C1 segment of cervical spinal cord (tissue), 14 donors: ENCODE data around the gene XRN2.

Experiments used
- DNase-seq, 14 donors: peaks; one replicate each; lab custom pipeline; 2025; lab: John Stamatoyannopoulos, UW

Gene XRN2

DNA sequence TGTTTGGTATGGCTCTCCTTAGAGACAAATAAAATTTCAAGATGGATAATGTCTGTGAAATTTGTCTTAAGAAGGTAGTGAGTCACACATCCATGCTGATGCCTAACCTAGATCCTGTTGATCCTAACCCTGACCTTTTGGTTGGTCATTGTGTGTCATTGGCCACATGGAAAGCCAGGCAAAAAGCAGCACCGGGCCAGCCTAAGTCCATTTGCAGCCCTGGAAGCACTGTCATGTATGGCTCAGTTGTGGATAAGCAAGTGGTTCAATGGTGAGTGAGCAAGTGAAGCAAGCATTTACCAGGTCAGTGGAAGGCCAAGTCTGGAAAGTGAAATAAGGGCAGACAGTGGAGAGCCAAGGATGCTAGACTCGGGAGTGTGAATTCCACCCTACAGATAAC lies 12.1 kb upstream of the XRN2 start:
- no peak for DNase-seq

DNA sequence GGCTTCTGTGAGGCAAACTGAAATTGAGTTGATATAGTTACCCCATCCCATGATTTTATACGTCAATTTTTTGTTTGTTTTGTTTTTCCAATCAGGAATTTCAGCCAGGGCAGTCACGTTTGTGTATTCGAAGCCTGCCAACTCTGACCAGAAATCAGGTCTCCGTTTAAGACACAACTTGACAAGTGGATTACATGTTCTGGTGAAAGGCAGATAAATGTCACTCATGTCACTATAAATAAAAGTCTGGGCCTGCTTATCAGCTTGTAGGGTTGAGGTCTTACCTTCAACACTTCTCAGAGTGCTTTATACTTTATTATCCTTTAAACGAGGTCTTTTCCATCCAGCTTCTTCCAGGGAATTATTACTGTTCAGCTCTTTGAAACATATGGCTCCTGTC lies 8.4 kb upstream of the XRN2 start:
- no peak for DNase-seq

DNA sequence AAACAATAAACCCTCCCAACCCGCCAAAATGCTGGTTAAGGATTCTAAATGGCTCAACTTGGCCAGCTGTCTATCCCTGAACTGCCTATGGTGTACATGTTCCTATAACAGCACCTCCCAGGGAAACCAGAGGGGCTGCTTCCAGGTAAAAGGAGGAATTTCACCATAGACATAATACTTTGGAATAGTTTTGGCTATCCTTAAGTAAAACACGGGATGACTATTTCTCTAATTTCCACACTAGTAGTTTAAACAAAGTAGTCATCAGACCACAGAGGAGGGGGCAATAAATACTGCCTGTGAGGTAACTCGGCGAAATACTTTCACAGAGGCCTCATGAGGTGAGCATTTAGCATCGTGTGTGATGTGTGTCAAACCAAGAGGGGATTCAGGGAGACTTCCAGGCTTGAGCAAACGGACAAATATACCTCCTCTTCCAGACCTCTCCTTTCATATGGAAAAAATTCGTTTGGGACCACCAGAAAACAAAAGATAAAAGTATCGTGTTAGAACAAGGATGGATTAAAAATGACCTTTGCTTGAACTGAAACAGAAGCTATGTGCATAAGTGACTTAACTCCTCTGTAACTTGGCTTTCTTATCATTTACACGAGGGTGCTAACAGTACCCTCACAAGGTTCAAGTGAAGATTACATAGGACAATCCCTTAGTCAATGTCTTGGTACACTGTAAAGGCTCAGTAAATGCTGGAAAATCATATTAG lies 1.0 kb upstream of the XRN2 start:
- DNase-seq = no peak

DNA sequence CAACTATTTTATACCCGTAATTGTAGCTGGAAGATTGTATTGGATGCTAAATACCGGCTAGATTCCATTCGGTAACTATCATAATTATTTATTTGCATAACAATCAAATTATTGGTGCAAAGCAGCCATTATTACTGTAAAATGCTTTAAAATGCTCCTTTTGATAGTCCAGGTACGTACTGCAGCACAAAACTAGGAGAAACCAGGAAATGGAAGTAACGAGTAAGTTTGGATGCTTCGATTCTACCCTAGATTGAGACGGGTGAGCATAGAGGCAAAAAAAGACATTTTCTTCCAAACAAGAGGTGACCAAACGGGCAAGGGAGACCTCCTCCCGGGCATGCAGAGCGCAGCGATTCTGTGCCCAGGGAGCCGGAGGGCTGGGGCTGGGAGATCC lies 469 bp upstream of the XRN2 start:
- DNase-seq = no peak

DNA sequence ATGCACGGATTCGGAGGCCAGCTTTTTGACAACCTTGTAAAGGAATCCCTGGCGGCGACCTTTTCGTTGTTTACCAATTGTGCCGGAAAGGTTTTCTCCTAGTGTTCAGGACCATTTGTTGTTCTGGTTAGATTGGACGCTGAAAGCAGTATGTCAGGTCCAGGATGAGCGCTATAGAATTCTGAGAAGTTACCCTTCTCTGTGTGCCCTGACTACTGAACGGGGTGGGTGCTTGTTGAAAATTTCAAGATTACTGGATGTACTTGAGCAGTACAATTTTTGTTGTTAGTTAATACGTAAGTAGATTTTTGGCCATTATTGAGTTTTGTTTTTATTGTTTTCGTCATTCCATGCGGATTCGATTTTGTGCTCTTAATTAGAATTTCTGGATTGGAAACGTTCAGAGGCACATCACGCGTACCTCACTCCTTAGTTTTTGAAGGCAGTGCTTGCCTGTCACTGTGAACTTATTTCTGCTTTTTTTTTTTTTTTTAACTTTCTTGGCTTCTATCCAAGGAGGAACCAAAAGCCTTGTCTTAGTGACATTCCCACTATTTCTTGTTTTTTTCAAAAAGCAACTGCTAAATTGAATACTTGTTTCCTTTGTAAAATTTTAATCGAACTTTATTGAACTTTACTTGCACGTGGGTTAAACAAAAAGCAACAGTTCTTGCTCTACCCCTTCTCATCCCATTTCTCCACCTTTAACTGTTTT lies 898 bp downstream of the XRN2 start:
- no peak for DNase-seq

DNA sequence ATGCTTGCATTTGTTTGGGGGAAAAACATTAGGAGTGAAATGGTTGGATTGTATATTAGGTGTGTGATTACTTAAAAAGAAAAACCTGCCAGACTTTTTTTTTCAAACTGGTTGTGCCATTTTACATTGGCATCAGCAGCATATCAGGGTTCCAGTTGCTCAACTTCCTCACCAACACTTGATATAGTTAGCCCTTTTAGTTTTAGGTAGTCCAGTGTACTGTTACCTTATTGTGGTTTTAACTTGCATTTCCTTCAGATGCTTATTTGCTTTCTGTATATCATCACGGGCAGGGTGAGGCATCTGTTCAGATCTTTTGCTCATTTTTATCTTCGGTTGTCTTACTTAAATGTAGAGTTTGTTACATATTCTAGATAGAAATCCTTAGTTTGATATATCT lies 5.2 kb downstream of the XRN2 start:
- DNase-seq = no peak

DNA sequence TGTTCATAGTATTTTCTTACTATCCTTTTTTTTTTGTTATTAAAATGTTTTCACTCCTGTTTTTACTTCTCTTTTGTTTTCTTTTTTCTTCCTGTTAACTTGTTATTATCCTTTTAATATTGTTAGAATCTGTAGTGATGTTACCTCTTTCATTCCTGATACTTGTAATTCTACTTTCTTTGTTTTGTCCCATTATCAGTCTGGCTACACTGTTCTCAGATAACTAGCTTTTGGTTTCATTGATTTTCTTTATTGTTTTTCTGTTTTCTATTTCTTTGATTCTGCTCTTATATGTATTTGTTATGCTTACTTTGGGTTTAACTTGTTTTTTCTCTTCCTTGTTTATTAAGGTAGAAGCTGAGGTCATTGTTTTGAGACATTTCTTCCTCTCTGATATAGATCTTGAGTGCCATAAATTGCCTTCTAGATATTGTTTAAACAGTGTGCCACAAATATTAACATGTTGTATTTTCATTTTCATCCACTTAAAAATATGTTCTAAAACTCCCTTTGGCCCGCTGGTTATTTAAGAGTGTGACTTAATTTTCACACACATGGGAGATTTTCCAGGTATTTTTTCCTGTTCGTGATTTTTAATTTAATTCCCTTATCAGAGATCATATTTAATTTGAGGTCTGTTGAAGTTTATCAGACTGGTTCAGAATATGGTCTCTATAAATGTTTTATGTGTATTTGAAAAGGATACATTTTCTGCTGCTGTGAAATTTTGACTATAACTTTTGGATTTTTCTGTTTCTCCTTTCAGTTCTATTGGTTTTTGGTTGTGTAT lies 6.7 kb downstream of the XRN2 start:
- DNase-seq = no peak

DNA sequence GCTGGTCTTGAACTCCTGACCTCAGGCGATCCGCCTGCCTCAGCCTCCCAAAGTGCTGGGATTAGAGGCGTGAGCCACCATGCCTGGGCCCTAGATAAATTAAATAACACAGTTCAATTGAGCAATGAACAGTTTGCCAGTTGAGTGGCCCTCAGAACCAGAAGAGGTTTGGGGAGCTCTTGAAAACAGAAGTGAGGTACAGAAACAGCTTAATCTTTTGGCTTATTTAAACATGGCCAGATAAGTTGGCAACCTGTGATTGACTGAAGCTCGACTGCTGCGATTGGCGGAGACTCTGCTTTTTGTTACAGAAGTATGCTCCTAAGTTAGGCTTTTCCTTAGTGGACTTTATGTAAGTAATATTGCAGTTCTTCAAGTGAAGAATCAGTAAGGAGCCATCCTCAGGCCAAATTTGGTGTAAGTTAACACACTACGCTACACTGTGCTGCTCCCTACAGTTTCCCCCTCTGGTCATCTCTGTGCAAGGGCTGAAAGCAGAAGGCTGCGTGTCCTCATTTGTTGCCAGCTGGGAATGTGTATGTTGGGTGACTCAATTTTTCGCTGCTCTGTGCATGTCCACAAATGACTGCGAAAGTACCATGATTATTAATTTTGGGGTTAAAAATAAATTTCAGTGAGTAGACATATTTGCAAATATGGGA lies 9.8 kb downstream of the XRN2 start:
- DNase-seq = no peak

DNA sequence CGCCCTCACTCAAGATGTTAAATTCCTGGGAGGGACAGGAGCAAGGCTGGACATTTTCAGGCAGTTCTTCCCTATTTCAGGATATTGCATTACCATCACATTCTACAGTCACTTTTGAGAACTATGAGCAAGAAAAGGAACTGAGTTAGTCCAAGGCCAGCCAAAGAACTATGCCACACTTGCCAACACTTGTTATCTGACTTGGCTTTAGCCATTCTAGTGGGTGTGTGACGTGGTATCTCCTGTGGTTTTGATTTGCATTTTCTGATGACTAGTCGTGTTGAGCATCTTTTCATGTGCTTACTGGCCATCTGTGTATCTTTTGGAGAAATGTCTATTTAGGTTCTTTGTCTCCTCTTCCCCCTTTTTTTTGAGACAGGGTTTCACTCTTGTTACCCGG lies 12.0 kb downstream of the XRN2 start:
- DNase-seq = no peak

DNA sequence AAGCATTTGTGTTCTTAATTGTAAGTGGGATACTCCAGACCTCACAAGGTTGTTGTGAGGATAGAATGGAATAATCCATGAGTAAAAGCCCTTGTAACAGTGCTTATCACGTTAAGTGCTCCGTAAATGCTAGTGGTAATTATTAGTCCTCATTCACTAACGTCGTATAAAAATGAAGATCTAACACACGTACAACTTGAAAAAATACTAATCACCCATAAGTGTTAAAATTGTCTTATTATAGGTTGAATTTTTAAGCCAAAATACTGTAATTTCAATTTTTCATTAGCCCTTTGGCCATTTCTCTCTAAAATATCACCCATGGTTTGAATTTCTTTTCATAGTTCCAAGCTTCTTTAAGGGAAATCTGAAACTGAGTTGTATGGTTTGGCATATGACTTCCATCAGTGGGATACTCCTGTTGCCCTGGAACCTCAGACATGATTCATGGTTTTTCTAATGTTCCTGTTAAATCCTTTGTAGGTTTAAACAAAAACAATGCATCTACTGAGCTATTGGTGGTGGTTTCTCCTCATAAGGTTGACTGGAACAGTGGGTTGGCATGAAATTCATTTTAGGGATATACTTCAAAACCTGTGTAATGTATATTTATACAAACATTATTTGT lies 19.1 kb downstream of the XRN2 start:
- DNase-seq = no peak

DNA sequence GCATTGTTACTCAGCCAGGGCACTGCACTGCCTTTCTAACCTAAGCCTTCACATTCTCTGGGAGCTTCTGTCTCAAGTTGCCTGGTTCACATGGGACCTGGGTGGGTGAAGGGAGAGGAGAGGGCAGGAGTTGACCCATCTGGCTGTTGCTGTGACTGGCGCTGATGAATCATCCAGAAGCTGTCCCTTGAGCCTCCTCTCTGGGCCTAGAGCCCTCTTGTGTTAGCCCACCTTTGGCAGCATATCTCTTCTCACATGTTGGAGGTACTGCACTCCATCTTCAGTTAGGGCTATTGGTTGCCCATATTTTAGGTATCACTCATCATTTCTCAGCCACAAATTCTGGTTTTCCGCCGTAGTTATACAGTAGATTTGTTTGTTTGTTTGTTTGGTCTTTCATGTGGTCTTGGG lies 19.8 kb downstream of the XRN2 start:
- DNase-seq = no peak

DNA sequence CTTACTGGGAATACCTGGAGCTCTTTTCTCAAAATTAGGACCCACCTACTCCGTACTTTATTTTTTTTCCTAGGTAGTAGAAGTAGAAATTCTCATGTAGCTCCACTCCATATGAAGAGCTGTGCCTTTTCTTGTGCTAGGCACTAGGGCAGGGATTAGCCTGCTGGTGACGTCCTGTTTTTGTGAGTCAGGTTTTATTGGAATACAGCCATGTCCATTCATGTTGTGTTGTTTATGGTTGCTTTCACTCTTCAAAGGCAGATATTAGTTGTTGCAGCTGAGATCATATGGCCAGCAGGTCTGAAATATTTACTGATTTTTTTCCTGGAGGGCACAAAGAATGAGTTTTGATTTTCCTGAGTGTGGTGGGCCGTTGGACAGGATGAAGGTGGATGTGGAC lies 20.5 kb downstream of the XRN2 start:
- DNase-seq = no peak

DNA sequence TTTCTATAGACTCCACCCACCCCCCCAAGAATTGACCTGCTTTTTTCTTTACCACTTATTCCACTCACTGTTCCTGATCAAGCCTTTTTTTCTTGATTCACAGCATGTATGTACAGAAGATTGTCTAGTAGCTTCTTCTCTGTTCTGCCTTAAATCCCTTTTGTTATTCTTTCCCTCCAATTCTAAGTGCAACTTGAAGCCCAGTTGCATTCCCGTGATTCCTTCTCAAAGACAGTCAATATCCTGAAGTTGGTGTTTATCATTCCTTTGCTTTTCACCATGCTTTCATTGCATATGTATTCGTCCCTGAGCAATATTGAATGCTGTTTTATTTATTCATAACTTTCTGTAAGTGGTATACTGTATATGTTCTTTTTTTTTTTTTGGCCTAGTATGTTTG lies 21.0 kb downstream of the XRN2 start:
- DNase-seq = no peak

DNA sequence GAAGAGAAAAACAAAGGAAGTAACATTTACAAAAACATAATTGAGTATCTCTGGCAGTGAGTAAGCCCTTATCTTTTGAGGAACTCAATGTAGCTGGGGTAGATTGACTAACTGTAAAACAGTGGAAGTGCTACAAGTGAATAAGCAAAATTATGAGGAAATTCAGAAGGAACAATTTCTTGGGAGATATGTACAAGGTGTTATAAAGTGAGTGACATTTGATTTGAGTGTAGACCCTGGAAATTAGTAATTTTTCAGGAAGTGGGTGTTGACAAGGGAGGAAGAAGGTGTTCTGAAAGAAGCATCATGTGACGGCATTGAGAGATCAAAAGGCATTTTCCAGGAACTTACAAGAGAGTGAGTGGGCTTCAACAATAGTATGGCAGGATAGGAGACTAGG lies 22.2 kb downstream of the XRN2 start:
- no peak for DNase-seq

DNA sequence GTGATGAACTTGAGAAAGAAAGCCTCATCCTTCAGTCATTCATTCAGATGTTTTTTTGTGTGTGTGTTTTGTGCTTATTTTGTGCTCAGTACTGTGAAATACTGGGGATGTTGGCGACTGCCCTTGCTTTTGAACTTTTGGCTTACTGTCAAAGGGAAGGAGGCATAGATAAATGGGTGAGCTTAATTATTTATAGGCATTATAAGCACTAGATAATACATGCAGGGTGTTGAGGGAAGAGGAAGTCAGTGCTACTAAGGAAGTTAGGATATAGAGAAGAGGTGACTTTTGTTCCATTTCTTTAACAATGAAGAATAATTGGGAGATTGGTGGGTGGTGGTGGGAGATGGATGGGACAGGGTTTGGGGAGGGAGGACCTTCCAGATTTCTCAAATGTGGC lies 23.6 kb downstream of the XRN2 start:
- no peak for DNase-seq

DNA sequence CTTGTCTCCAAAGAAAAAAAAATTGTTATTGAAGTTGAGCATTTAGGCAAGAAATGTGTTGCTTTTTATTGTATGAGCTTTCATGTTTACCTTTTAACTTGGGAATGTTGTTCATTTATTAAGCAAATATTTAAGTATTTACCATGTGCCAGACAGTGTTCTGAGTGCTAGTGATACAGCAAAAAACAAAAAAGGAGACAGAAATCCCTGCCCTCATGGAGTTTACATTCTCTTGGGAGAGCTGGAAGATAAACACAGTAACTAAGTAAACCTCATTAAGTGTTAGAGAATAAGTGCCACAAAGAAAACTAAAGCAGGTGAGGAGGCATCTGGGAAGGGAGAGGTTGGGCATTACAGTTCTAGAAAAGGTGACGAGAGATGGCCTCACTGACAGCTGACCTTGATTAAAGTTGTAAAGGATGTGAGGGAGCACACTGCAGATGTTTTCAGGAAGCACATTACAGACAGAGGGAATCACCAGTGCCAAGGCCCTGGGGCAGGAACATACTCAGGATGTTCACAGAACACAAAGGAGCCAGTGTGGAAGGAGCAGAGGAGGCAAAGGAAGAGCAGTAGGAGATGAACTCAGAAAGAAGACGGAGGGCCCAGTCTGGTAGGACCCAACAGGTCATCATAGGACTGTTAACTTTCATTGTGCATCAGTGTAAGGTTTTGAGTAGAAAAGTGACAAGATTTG lies 33.5 kb downstream of the XRN2 start:
- no peak for DNase-seq

DNA sequence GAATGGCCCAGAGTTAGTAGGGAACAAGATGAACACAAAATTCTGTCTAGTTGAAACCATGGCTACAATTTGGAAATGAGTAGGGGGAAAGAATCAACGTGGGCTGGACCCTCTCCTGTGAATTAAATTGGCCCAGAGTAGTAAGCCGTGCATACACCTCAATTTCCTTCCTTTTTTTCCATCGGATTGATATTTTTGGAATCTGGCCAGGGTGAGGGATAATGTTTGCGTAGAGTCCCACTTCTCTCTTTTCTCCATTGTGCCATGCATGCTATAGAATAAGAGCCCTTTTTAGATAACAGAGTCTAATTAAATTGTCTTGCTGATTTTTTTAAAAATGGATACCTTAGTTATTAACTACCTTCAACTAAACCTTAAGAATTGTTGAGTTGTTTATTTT lies 35.2 kb downstream of the XRN2 start:
- DNase-seq = no peak

DNA sequence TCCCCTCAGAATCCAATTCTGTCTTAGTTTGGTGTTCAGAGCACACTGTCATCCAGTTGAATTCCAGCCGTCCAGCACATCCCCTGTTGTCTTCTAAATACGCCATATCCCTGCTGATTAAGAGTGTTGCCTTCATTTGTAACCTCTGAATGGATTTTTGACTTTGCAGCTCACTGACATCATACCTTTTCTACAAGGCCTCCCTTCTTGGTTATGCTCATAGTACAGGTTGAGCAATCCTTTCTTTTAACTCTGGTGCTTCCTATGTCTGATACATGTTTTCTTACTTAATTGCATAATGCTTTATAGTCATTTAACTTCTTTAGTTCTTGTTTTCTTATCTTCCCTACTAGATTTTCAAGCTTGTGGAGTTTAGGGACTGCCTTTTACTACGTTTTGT lies 36.4 kb downstream of the XRN2 start:
- no peak for DNase-seq

DNA sequence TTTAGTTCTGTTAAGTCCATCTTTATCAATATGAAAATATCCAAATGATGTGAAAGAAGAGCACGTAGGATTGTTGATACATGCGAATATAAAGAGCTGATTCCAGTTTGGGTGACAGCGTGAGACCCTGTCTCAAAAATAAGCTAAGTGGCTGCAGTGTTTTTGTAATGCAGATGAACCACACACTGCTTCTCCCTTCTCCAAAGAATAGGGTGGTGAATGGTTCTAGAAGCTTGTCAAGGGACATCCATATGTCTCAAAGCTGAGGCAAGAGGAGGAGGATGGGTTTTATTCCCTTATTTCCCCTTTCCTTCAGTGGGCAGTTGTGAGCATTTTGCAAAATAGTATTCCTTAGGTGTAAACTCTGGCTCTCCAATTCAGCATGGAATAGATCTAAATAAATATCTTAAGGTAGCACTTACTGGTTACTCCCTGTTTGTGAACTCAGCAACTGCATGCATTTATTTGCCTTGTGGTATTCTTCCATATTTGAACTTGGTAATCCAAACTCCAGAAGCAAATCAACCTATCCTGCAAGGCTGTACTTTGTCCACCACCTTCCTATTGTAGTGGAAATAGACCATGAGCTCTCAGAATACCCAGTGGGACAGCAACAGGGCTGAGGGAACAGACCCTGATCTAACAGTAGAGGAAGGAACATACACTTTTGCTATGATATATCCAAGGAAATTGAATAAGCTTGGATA lies 38.0 kb downstream of the XRN2 start:
- no peak for DNase-seq

DNA sequence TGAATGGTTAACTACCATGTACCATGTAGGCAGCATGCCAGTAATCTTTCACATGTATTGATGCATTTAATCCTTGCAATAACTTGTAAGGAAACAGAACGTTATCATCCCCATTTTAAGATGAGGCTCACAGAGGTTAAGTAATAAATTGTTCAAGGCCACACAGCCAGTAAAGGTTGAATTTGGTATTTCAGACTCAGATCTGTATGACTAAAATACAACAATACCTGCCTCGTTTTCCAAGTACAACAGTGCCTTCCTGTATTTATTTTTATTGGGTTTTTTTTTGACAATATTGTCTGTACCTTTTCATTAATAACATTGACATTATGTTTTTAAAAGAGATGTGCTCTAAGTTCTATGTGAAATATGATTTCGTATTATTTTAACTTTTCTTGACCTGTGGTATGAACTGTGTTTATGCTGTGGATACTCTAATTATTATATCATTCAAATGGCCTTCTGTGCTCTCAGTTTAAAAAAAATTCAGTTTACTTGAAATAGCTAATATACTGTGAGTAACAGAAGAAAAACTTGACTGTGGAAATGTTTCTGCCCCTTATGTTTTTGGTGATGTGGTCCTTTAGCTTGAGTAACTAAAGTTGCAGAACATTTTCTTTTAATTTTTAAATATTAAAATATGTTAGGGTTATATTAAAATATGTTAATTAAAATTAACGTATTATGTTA lies 39.7 kb downstream of the XRN2 start:
- no peak for DNase-seq
